Left ventricle myocardium inferior (tissue), 1 donor: ENCODE measurements around the gene COL25A1. TPM values are rescaled to one million over a fixed set of nuclear protein-coding genes. Genes with fewer than 3 reads are reported as not detected.

Experiments used
- DNase-seq: peaks from one replicate; pipeline ENCODE4 v3.0.0-alpha.2; 2020
- H3K27ac ChIP-seq: fragments of 200-600 bp; replicated peaks from 2 replicates; pipeline ENCODE4 v1.8.0; 2021
- H3K27me3 ChIP-seq: fragments of 200-600 bp; 2 replicates; pipeline ENCODE4 v1.8.0; 2021; ENCODE audit warnings: low read depth
- H3K36me3 ChIP-seq: fragments of 200-600 bp; 2 replicates; pipeline ENCODE4 v1.8.0; 2021
- H3K4me1 ChIP-seq: fragments of 200-600 bp; 2 replicates; pipeline ENCODE4 v1.8.0; 2021
- H3K4me3 ChIP-seq: fragments of 200-600 bp; 2 replicates; pipeline ENCODE4 v1.8.0; 2021; ENCODE audit warnings: mild to moderate bottlenecking, moderate library complexity
- H3K9me3 ChIP-seq: fragments of 200-600 bp; replicated peaks from 2 replicates; pipeline ENCODE4 v1.8.0; 2021
- CTCF ChIP-seq: fragments of 200-600 bp; IDR thresholded peaks from 2 replicates; pipeline ENCODE4 v1.8.0; 2021; ENCODE audit warnings: antibody characterized with exemption, mild to moderate bottlenecking, borderline replicate concordance
- intact Hi-C: fragments of 100-400 bp; cut with micrococcal nuclease; formaldehyde crosslinking; loops from one replicate; pipeline ENCODE4 v1.11.0; 2022
- total RNA-seq: library from RNA; stranded (reverse); fragmentation: NEBNext Ultra II Directional; extraction: Animal tissue kit (Norgen Biotek cat#: 25700); gene quantifications from one replicate; pipeline ENCODE4 v1.2.1, GENCODE V29; 2021
- donor health status: DM: no; HTN: yes; CAD: no; lungs with severe emphysema.

The COL25A1 gene
- total RNA-seq, 1 donor from 2014 or later, result 0.77 TPM

- Histone ChIP-seq H3K9me3 (peaks cover 6% of the 10 kb centered on the region), H3K36me3 (no peaks in the 10 kb centered on the region), H3K4me1 (peaks cover 16% of the 10 kb centered on the region), H3K27ac (peak overlapping the region; percentile 39), H3K4me3 (no peak overlapping the region), H3K27me3 (no peaks in the 10 kb centered on the region)
- DNase-seq, result peak; percentile 23
- intact Hi-C loops, result no loop called here
- no peak for TF ChIP-seq CTCF
Measured at GRCh38 chr4:109067508-109068235, 234.8 kb downstream of the COL25A1 start.

GRCh38 chr4:109065006-109065405, 237.5 kb downstream of the COL25A1 start:
- Histone ChIP-seq H3K4me1 (peaks cover 16% of the 10 kb centered on the region), H3K36me3 (no peaks in the 10 kb centered on the region), H3K27me3 (no peaks in the 10 kb centered on the region), H3K27ac (no peak overlapping the region), H3K9me3 (no peaks in the 10 kb centered on the region), H3K4me3 (no peak overlapping the region)
- intact Hi-C loops, result no loop called here
- DNase-seq, result no peak
- TF ChIP-seq CTCF, result no peak

GRCh38 chr4:109053257-109053656, 249.2 kb downstream of the COL25A1 start:
- H3K27ac ChIP-seq, result no peak overlapping the region
- no peaks in the 10 kb centered on the region for H3K36me3 ChIP-seq
- intact Hi-C loops, result no loop called here
- H3K4me1 ChIP-seq, result no peaks in the 10 kb centered on the region
- no peak overlapping the region for H3K4me3 ChIP-seq
- TF ChIP-seq CTCF, result no peak
- no peaks in the 10 kb centered on the region for H3K27me3 ChIP-seq
- no peaks in the 10 kb centered on the region for H3K9me3 ChIP-seq
- no peak for DNase-seq

GRCh38 chr4:109052821-109053220, 249.6 kb downstream of the COL25A1 start:
- no peaks in the 10 kb centered on the region for H3K9me3 ChIP-seq
- H3K36me3 ChIP-seq, result no peaks in the 10 kb centered on the region
- TF ChIP-seq CTCF, result no peak
- H3K4me1 ChIP-seq, result no peaks in the 10 kb centered on the region
- intact Hi-C loops, result no loop called here
- no peaks in the 10 kb centered on the region for H3K27me3 ChIP-seq
- DNase-seq, result no peak
- H3K27ac ChIP-seq, result no peak overlapping the region
- H3K4me3 ChIP-seq, result no peak overlapping the region

GRCh38 chr4:109051054-109051453, 251.4 kb downstream of the COL25A1 start:
- Histone ChIP-seq H3K36me3 (no peaks in the 10 kb centered on the region), H3K4me1 (no peaks in the 10 kb centered on the region), H3K27ac (no peak overlapping the region), H3K4me3 (no peak overlapping the region), H3K9me3 (no peaks in the 10 kb centered on the region), H3K27me3 (no peaks in the 10 kb centered on the region)
- TF ChIP-seq CTCF, result no peak
- DNase-seq, result no peak
- intact Hi-C loops, result no loop called here
